Measurements from ENCODE around the gene GSX2. TPM values are rescaled to one million over a fixed set of nuclear protein-coding genes. Genes with fewer than 3 reads are reported as not detected.

The GSX2 gene
- total RNA-seq, 1 experiment from 2014 or later: not detected

- no peak overlapping the region for H2AFZ ChIP-seq (ENCODE audit: low read depth, low read length, poor library complexity, severe bottlenecking)
- RAD21 ChIA-PET (ENCODE audit: low non-redundant PET in 1 of 2, low total read pairs in 2 of 2, uncharacterized antibody in 2 of 2, unreplicated experiment in 2 of 2): no interaction called here
- H3K79me2 ChIP-seq (ENCODE audit: insufficient read depth, low read length): peaks cover 90% of the 10 kb centered on the region
- no peak overlapping the region for H3K4me2 ChIP-seq (ENCODE audit: low read length)
- POLR2A ChIA-PET: no interaction called here
- CTCF ChIA-PET: no interaction called here
- H3K9me2 ChIP-seq (ENCODE audit: insufficient read depth): no peaks in the 10 kb centered on the region
- ATAC-seq: no peak
- H4K20me1 ChIP-seq (ENCODE audit: insufficient read depth): 0 out of 2 replicates have a peak, but pooled peaks cover 4% of the 10 kb centered on the region
- intact Hi-C loops (cut with micrococcal nuclease): no loop called here
- DNase-seq (ENCODE audit: low read depth, low spot score): no peak
- TF ChIP-seq ATF3 (IDR thresholded peaks at IDR 0.05): no peak
- TF ChIP-seq REST (IDR thresholded peaks at IDR 0.05; ENCODE audit: low read depth): no peak
- no peak for TF ChIP-seq YY1 (IDR thresholded peaks at IDR 0.05; ENCODE audit: extremely low read depth, insufficient replicate concordance, low read depth, low read length)
- no peak for TF ChIP-seq ZNF274 (IDR thresholded peaks at IDR 0.05; ENCODE audit: low read depth, low read length)
- TF ChIP-seq ZBTB33 (IDR thresholded peaks at IDR 0.05; ENCODE audit: extremely low read depth, insufficient replicate concordance, low read length): no peak
- TF ChIP-seq POLR2A (IDR thresholded peaks at IDR 0.05; ENCODE audit: borderline replicate concordance, extremely low read depth, insufficient read depth, insufficient read length): no peak
- no peak for TF ChIP-seq EZH2 (IDR thresholded peaks at IDR 0.05)
- no peak for TF ChIP-seq FOSL1 (IDR thresholded peaks at IDR 0.05; ENCODE audit: low read depth)
- no peak for TF ChIP-seq SRF (IDR thresholded peaks at IDR 0.05; ENCODE audit: low read depth)
- H3K36me3 ChIP-seq (ENCODE audit: control insufficient read depth in 1 of 2, insufficient read depth in 2 of 2, low read length in 2 of 2): no peaks in the 10 kb centered on the region
- peaks cover 5 to 17% of the 10 kb centered on the region in 2 experiments for H3K4me1 ChIP-seq (ENCODE audit: control insufficient read depth in 1 of 2, insufficient read depth in 2 of 2, low read length in 2 of 2)
- H3K4me3 ChIP-seq (replicated peaks in 1 of 2; ENCODE audit: low read depth in 1 of 2, low read length in 2 of 2): no peak overlapping the region
- H3K27me3 ChIP-seq (ENCODE audit: insufficient read depth, low read length): no peaks in the 10 kb centered on the region
- H3K9ac ChIP-seq (ENCODE audit: low read length): no peak overlapping the region
- no peak overlapping the region for H3K27ac ChIP-seq (ENCODE audit: low read depth, low read length)
- H3K9me3 ChIP-seq (ENCODE audit: control insufficient read depth in 1 of 2, insufficient read depth in 1 of 2, low read depth in 1 of 2, low read length in 2 of 2): no peaks in the 10 kb centered on the region
- no TSS peak for BruUV-seq (replicated peaks)
These were observed 39.8 kb upstream of the GSX2 start for GRCh38 chr4:54060116-54060515.

Measured in HCT116 (cell line).